ENCODE data around the gene MUC5AC. TPM values are rescaled to one million over a fixed set of nuclear protein-coding genes. Genes with fewer than 3 reads are reported as not detected.

MUC5AC gene
- total RNA-seq, 4 donors from 2014 or later = not detected

- peaks cover 18 to 30% (median 22%) of the 10 kb centered on the region in 3 donors for H3K27me3 ChIP-seq
- H3K4me3 ChIP-seq = no peak overlapping the region
- in situ Hi-C loops (cut with MboI; ENCODE audit: low sequenced_read_pairs in 4 of 4) (no loop called here), intact Hi-C loops (cut with DNase I; ENCODE audit: low total_unique reads) (no loop called here)
- TF ChIP-seq POLR2A (IDR thresholded peaks at IDR 0.05) = no peak
- no peak for TF ChIP-seq CTCF (IDR thresholded peaks at IDR 0.05 in 4 of 5, conservative IDR thresholded peaks at IDR 0.05 in 1 of 5)
- ATAC-seq (no peak), DNase-seq (no peak)
- no peaks in the 10 kb centered on the region for H3K9me3 ChIP-seq
- H3K4me1 ChIP-seq = no peaks in the 10 kb centered on the region
- no peak overlapping the region for H3K27ac ChIP-seq
- H3K36me3 ChIP-seq = no peaks in the 10 kb centered on the region
These were observed 35.1 kb downstream of the MUC5AC start for GRCh38 chr11:1192741-1193325.

GRCh38 chr11:1193326-1194230 lies 35.8 kb downstream of the MUC5AC start:
- H3K4me3 ChIP-seq = no peak overlapping the region
- no peak for DNase-seq
- no peaks in the 10 kb centered on the region for H3K9me3 ChIP-seq
- no peaks in the 10 kb centered on the region for H3K36me3 ChIP-seq
- ATAC-seq = no peak
- no peak overlapping the region for H3K27ac ChIP-seq
- H3K4me1 ChIP-seq = no peaks in the 10 kb centered on the region
- peaks cover 24 to 37% (median 26%) of the 10 kb centered on the region in 3 donors for H3K27me3 ChIP-seq
- no peak for TF ChIP-seq CTCF (IDR thresholded peaks at IDR 0.05 in 4 of 5, conservative IDR thresholded peaks at IDR 0.05 in 1 of 5)
- TF ChIP-seq POLR2A (IDR thresholded peaks at IDR 0.05) = no peak
- intact Hi-C loops (cut with DNase I; ENCODE audit: low total_unique reads) = no loop called here
- in situ Hi-C loops (cut with MboI; ENCODE audit: low sequenced_read_pairs in 4 of 4) = no loop called here

- DNase-seq (no peak), ATAC-seq (no peak)
- H3K36me3 ChIP-seq = no peaks in the 10 kb centered on the region
- in situ Hi-C loops (cut with MboI; ENCODE audit: low sequenced_read_pairs in 4 of 4) (no loop called here), intact Hi-C loops (cut with DNase I; ENCODE audit: low total_unique reads) (no loop called here)
- no peak overlapping the region for H3K4me3 ChIP-seq
- H3K27ac ChIP-seq = no peak overlapping the region
- no peaks in the 10 kb centered on the region for H3K4me1 ChIP-seq
- TF ChIP-seq POLR2A (IDR thresholded peaks at IDR 0.05) (no peak), CTCF (IDR thresholded peaks at IDR 0.05 in 4 of 5, conservative IDR thresholded peaks at IDR 0.05 in 1 of 5) (no peak)
- no peaks in the 10 kb centered on the region for H3K9me3 ChIP-seq
- peaks cover 25 to 41% (median 34%) of the 10 kb centered on the region in 3 donors for H3K27me3 ChIP-seq
These were observed 36.7 kb downstream of the MUC5AC start for GRCh38 chr11:1194231-1194976.

- in situ Hi-C loops (cut with MboI; ENCODE audit: low sequenced_read_pairs in 4 of 4) = no loop called here
- H3K36me3 ChIP-seq = no peaks in the 10 kb centered on the region
- no peak overlapping the region for H3K4me3 ChIP-seq
- ATAC-seq (no peak), DNase-seq (no peak)
- no peaks in the 10 kb centered on the region for H3K4me1 ChIP-seq
- no peak overlapping the region for H3K27ac ChIP-seq
- peaks cover 28 to 43% (median 41%) of the 10 kb centered on the region in 3 donors for H3K27me3 ChIP-seq
- TF ChIP-seq POLR2A (IDR thresholded peaks at IDR 0.05) (no peak), CTCF (IDR thresholded peaks at IDR 0.05 in 4 of 5, conservative IDR thresholded peaks at IDR 0.05 in 1 of 5) (no peak)
- intact Hi-C loops (cut with DNase I; ENCODE audit: low total_unique reads) = no loop called here
- H3K9me3 ChIP-seq = no peaks in the 10 kb centered on the region
These were observed 37.4 kb downstream of the MUC5AC start for GRCh38 chr11:1194977-1195681.

All from gastrocnemius medialis (tissue), 4 donors.